ENCODE results near the gene CLEC2B.

GRCh38 chr12:9897535-9897934, 28.4 kb upstream of the CLEC2B start:
- no peak for TF ChIP-seq CTCF (IDR thresholded peaks at IDR 0.05 in 4 of 5, conservative IDR thresholded peaks at IDR 0.05 in 1 of 5)
- no peak for TF ChIP-seq POLR2A (IDR thresholded peaks at IDR 0.05)

Data from gastrocnemius medialis (tissue), 4 donors.